GM18520 (cell line): Measurements from ENCODE around the gene PCDHB11.
"Not testable (repeated sequence)": the region's sequence is repeated elsewhere in the genome, so short reads cannot be mapped to it uniquely, and the experiment has no call there.

Experiments
- ATAC-seq: cut with Tn5 transposase; IDR thresholded peaks from one replicate; pipeline ENCODE4 v1.9.1; 2021; ENCODE audit not compliant: unreplicated experiment

The PCDHB11 gene

DNA sequence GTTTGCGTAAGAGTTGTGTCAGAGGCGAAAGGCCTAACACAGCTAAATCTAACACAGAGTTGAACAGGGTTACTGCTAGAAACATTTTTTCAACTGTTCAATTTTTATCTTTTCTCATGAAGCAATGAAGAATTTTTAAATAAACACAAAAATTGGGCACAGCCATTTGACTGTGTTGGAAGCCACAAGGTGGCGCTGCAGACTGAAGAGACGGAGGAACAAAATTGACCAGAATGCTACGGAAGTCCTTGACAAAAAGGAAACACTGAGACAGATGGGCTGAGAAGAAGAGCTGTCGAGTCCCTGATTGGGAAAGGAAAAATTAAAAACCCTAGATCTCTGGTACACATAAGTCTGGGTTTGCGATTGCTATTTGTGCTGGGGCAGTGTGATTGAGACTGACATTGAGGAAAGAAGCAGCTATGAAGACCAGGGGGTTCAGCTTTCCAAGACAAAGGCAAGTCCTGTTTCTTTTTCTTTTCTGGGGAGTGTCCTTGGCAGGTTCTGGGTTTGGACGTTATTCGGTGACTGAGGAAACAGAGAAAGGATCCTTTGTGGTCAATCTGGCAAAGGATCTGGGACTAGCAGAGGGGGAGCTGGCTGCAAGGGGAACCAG is 12.4 kb upstream of the PCDHB11 start, which contains the start of gene PCDHB9:
PCDHB9 (plus strand) TSS at position 265 of the 616 bp plus-strand sequence; CDS start at position 423, 158 bp downstream.
- no peak for ATAC-seq

DNA sequence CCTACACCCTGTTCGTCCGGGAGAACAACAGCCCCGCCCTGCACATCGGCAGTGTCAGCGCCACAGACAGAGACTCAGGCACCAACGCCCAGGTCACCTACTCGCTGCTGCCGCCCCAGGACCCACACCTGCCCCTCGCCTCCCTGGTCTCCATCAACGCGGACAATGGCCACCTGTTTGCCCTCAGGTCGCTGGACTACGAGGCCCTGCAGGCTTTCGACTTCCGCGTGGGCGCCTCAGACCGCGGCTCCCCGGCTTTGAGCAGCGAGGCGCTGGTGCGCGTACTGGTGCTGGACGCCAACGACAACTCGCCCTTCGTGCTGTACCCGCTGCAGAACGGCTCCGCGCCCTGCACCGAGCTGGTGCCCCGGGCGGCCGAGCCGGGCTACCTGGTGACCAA is 10.7 kb upstream of the PCDHB11 start:
- not testable (repeated sequence) for ATAC-seq

DNA sequence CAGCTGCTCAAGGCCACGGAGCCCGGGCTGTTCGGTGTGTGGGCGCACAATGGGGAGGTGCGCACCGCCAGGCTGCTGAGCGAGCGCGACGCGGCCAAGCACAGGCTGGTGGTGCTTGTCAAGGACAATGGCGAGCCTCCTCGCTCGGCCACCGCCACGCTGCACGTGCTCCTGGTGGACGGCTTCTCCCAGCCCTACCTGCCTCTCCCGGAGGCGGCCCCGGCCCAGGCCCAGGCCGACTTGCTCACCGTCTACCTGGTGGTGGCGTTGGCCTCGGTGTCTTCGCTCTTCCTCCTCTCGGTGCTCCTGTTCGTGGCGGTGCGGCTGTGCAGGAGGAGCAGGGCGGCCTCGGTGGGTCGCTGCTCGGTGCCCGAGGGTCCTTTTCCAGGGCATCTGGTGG is 10.3 kb upstream of the PCDHB11 start:
- not testable (repeated sequence) for ATAC-seq

DNA sequence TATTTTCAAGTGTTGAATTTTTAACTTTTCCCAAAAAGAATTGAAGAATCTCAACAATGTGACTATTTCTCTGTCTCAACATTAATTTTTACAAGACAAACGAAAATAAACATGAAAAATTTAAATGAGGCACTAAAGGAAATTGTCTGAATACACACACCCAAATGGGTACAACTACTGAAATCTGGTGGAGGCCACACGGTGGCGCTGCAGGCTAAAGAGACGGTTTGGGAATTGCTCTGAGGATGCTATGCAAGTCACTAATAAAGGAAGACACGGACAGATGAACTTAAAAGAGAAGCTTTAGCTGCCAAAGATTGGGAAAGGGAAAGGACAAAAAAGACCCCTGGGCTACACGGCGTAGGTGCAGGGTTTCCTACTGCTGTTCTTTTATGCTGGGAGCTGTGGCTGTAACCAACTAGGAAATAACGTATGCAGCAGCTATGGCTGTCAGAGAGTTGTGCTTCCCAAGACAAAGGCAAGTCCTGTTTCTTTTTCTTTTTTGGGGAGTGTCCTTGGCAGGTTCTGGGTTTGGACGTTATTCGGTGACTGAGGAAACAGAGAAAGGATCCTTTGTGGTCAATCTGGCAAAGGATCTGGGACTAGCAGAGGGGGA is 7.2 kb upstream of the PCDHB11 start, which contains the start of gene PCDHB10:
PCDHB10 (plus strand) TSS at position 244 of the 616 bp plus-strand sequence; CDS start at position 444, 200 bp downstream.
- no peak for ATAC-seq

DNA sequence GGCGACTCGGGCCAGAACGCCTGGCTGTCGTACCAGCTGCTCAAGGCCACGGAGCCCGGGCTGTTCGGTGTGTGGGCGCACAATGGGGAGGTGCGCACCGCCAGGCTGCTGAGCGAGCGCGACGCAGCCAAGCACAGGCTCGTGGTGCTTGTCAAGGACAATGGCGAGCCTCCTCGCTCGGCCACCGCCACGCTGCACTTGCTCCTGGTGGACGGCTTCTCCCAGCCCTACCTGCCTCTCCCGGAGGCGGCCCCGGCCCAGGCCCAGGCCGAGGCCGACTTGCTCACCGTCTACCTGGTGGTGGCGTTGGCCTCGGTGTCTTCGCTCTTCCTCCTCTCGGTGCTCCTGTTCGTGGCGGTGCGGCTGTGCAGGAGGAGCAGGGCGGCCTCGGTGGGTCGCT is 5.1 kb upstream of the PCDHB11 start:
- ATAC-seq, result not testable (repeated sequence)

DNA sequence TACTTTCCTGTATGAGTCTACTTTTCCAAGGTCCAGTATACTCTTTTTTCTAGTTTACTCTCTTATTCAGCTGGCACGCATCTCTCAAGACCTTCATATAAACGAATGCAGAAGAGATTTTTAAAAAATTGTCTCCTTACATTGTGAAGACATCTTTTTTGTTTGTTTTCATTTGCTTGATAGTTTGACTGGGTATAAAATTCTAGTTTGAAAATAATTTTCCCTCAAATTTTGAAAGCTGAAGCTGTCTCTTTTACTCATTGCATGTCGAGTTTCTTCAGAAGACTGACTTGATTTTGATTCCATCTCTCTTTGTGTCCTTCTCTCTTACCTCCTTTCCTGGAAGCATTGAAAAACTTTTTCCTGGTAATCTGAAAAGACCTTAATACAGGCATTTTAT is 3.1 kb upstream of the PCDHB11 start:
- ATAC-seq, result no peak

DNA sequence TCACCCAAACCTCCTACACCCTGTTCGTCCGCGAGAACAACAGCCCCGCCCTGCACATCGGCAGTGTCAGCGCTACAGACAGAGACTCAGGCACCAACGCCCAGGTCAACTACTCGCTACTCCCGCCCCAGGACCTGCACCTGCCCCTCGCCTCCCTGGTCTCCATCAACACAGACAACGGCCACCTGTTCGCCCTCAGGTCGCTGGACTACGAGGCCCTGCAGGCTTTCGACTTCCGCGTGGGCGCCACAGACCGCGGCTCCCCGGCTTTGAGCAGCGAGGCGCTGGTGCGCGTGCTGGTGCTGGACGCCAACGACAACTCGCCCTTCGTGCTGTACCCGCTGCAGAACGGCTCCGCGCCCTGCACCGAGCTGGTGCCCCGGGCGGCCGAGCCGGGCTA is 1.7 kb downstream of the PCDHB11 start:
- ATAC-seq, result not testable (repeated sequence)

DNA sequence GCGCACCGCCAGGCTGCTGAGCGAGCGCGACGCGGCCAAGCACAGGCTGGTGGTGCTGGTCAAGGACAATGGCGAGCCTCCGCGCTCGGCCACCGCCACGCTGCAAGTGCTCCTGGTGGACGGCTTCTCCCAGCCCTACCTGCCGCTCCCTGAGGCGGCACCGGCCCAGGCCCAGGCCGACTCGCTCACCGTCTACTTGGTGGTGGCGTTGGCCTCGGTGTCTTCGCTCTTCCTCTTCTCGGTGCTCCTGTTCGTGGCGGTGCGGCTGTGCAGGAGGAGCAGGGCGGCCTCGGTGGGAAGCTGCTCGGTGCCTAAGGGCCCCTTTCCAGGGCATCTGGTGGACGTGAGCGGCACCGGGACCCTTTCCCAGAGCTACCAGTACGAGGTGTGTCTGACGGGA is 2.2 kb downstream of the PCDHB11 start:
- not testable (repeated sequence) for ATAC-seq

DNA sequence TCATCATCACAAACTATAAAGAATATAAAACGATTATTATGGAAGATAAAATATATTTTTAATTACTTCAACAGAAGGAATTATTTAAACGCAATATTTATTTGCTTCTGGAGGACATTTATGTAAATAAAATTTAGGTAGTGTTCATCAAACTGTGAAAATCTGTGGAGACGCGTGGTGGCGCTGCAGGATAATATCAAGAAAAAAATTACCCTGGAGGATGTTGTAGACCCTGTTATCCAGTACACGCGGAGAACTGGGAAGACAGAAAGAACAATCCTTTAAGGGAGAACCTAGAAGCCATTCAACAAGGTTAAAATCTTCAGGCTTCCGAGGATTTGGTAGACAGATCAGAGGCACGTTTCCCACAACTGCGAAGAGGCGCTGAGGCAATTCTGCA is 9.1 kb downstream of the PCDHB11 start, which contains the start of gene PCDHB12:
PCDHB12 (plus strand) TSS at position 242 of the 400 bp plus-strand sequence. CDS start 189 bp downstream, outside the sequence.
- ATAC-seq, result no peak

DNA sequence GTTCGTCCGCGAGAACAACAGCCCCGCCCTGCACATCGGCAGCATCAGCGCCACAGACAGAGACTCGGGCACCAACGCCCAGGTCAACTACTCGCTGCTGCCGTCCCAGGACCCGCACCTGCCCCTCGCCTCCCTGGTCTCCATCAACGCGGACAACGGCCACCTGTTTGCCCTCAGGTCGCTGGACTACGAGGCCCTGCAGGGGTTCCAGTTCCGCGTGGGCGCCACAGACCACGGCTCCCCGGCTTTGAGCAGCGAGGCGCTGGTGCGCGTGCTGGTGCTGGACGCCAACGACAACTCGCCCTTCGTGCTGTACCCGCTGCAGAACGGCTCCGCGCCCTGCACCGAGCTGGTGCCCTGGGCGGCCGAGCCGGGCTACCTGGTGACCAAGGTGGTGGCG is 10.9 kb downstream of the PCDHB11 start:
- not testable (repeated sequence) for ATAC-seq

DNA sequence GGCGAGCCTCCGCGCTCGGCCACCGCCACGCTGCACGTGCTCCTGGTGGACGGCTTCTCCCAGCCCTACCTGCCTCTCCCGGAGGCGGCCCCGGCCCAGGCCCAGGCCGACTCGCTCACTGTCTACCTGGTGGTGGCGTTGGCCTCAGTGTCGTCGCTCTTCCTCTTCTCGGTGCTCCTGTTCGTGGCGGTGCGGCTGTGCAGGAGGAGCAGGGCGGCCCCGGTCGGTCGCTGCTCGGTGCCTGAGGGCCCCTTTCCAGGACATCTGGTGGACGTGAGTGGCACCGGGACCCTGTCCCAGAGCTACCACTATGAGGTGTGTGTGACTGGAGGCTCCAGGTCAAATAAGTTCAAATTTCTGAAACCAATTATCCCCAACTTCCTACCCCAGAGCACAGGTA is 11.4 kb downstream of the PCDHB11 start:
- not testable (repeated sequence) for ATAC-seq

DNA sequence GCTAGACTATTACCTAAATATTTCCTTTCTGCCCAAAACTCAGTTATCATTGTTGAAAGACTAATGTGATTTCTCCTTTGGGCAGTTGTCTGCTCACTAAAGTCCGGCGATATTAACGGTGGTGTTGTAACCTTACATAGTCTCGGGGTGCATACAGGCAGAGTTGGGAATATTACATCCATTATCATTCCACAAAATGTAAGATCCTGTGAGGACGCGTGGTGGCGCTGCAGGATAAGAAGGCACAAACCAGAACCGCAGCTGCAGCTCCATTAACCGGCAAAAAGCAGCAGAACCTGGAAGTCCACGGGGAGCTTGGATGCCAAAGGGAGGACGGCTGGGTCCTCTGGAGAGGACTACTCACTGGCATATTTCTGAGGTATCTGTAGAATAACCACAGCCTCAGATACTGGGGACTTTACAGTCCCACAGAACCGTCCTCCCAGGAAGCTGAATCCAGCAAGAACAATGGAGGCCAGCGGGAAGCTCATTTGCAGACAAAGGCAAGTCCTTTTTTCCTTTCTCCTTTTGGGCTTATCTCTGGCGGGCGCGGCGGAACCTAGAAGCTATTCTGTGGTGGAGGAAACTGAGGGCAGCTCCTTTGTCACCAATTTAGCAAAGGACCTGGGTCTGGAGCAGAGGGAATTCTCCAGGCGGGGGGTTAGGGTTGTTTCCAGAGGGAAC is 14.4 kb downstream of the PCDHB11 start, which contains the start of gene PCDHB13:
PCDHB13 (plus strand) TSS at position 264 of the 684 bp plus-strand sequence; CDS start at position 469, 205 bp downstream.
- not testable (repeated sequence) for ATAC-seq

DNA sequence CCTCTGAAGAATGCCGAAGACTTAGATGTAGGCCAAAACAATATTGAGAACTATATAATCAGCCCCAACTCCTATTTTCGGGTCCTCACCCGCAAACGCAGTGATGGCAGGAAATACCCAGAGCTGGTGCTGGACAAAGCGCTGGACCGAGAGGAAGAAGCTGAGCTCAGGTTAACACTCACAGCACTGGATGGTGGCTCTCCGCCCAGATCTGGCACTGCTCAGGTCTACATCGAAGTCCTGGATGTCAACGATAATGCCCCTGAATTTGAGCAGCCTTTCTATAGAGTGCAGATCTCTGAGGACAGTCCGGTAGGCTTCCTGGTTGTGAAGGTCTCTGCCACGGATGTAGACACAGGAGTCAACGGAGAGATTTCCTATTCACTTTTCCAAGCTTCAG is 15.2 kb downstream of the PCDHB11 start:
- ATAC-seq, result not testable (repeated sequence)

DNA sequence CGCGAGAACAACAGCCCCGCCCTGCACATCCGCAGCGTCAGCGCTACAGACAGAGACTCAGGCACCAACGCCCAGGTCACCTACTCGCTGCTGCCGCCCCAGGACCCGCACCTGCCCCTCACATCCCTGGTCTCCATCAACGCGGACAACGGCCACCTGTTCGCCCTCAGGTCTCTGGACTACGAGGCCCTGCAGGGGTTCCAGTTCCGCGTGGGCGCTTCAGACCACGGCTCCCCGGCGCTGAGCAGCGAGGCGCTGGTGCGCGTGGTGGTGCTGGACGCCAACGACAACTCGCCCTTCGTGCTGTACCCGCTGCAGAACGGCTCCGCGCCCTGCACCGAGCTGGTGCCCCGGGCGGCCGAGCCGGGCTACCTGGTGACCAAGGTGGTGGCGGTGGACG is 16.1 kb downstream of the PCDHB11 start:
- not testable (repeated sequence) for ATAC-seq

DNA sequence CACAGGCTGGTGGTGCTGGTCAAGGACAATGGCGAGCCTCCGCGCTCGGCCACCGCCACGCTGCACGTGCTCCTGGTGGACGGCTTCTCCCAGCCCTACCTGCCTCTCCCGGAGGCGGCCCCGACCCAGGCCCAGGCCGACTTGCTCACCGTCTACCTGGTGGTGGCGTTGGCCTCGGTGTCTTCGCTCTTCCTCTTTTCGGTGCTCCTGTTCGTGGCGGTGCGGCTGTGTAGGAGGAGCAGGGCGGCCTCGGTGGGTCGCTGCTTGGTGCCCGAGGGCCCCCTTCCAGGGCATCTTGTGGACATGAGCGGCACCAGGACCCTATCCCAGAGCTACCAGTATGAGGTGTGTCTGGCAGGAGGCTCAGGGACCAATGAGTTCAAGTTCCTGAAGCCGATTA is 16.6 kb downstream of the PCDHB11 start:
- ATAC-seq, result not testable (repeated sequence)

DNA sequence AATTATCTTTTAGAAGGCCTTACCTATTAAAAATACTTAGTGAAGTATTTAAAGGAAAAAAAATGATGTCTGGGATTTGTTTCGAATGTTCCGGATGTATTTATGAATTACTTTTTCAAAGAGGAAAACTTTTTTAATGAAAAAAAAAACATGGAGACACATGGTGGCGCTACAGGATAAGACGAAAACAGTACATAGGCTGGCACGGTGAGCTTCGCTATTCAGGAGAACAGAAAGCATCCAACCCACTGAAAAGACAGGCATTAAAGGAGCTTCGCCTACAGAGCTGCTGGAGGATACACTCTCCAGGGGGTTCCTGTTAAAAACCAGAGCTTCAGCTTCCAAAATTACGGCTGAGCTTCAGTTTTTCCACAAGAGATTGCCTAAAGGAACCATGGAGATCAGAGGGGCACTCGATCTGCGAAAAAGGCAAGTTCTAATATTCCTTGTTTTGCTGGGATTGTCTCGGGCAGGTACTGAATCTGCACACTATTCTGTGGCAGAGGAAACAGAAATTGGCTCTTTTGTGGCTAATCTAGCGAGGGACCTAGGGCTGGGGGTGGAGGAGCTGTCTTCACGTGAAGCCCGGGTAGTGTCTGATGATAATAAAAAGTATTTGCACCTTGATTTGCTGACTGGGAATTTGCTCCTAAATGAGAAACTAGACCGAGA is 23.8 kb downstream of the PCDHB11 start, which contains the start of gene PCDHB14:
PCDHB14 (plus strand) TSS at position 232 of the 672 bp plus-strand sequence; CDS start at position 395, 163 bp downstream.
- no peak for ATAC-seq

DNA sequence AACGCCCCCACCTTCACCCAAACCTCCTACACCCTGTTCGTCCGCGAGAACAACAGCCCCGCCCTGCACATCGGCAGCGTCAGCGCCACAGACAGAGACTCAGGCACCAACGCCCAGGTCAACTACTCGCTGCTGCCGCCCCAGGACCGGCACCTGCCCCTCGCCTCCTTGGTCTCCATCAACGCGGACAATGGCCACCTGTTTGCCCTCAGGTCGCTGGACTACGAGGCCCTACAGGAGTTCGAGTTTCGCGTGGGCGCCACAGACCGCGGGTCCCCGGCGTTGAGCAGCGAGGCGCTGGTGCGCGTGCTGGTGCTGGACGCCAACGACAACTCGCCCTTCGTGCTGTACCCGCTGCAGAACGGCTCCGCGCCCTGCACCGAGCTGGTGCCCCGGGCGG is 25.4 kb downstream of the PCDHB11 start:
- not testable (repeated sequence) for ATAC-seq

DNA sequence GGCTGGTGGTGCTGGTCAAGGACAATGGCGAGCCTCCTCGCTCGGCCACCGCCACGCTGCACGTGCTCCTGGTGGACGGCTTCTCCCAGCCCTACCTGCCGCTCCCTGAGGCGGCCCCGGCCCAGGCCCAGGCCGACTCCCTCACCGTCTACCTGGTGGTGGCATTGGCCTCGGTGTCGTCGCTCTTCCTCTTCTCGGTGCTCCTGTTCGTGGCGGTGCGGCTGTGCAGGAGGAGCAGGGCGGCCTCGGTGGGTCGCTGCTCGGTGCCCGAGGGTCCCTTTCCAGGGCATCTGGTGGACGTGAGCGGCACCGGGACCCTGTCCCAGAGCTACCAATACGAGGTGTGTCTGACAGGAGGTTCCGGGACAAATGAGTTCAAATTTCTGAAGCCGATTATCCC is 26.0 kb downstream of the PCDHB11 start:
- ATAC-seq, result not testable (repeated sequence)

DNA sequence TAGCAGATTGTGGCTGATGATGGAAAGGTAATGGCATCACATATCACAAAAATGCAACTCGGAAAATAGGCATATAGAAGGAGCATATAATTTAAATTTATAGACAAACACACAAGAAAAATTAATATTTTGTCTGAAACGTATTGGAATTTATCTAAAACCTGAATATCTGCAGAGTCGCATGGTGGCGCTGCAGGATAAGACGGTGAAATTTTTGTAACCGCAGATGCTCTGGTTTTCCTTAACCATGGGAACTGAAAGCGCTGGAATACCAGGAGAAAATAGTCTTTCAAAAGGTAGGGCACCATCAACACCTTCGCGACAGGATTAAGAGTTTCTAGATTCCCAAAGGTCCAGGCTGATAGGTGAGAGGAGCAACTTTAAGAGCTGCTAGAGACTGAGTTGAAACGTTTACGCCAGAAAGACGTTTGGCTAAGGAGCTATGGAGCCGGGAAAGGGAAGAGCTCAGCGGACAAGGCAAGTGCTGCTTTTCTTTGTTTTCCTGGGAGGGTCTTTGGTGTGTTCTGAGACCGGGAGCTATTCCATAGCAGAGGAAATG is 34.8 kb downstream of the PCDHB11 start:
- ATAC-seq, result no peak

DNA sequence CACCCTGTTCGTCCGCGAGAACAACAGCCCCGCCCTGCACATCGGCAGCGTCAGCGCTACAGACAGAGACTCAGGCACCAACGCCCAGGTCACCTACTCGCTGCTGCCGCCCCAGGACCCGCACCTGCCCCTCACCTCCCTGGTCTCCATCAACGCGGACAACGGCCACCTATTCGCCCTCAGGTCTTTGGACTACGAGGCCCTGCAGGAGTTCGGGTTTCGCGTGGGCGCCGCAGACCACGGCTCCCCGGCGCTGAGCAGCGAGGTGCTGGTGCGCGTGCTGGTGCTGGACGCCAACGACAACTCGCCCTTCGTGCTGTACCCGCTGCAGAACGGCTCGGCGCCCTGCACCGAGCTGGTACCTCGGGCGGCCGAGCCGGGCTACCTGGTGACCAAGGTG is 36.5 kb downstream of the PCDHB11 start:
- ATAC-seq, result not testable (repeated sequence)
